ENCODE data around the gene IRAK1.

GRCh38 chrX:154039577-154039976 lies 19.9 kb upstream of the IRAK1 start:
- TF ChIP-seq POLR2A (conservative IDR thresholded peaks at IDR 0.05), result no peak
- no peak for TF ChIP-seq ZNF707 (CRISPR knock-in tag; conservative IDR thresholded peaks at IDR 0.05)
- no peak for TF ChIP-seq MAFK (IDR thresholded peaks at IDR 0.05; ENCODE audit: low read length)
- no peak for TF ChIP-seq PHB2 (IDR thresholded peaks at IDR 0.05; ENCODE audit: low read depth)
- no peak for TF ChIP-seq MYBL2 (IDR thresholded peaks at IDR 0.05; ENCODE audit: low read depth)
- TF ChIP-seq MYBL2 (CRISPR knock-in tag; IDR thresholded peaks at IDR 0.05; ENCODE audit: borderline replicate concordance), result no peak
- no peak for TF ChIP-seq ZNF217 (CRISPR knock-in tag; IDR thresholded peaks at IDR 0.05)
- TF ChIP-seq ZKSCAN3 (CRISPR knock-in tag; IDR thresholded peaks at IDR 0.05), result no peak
- TF ChIP-seq MED1 (CRISPR knock-in tag; IDR thresholded peaks at IDR 0.05; ENCODE audit: borderline replicate concordance), result no peak
- TF ChIP-seq KDM5B (IDR thresholded peaks at IDR 0.05; ENCODE audit: insufficient replicate concordance, low read depth, low read length), result no peak
